ENCODE results near the gene HS3ST4.

- TF ChIP-seq BCL11A (IDR thresholded peaks at IDR 0.05; ENCODE audit: low read depth in 2 of 2, low read length in 2 of 2) (no peak), SP1 (IDR thresholded peaks at IDR 0.05; ENCODE audit: low read depth, low read length) (no peak), TBP (IDR thresholded peaks at IDR 0.05; ENCODE audit: low read depth, low read length) (no peak), CTCF (IDR thresholded peaks at IDR 0.05; ENCODE audit: control extremely low read depth in 1 of 3, insufficient read depth in 1 of 3, low read depth in 1 of 3, low read length in 3 of 3) (no peak), POLR2A (IDR thresholded peaks at IDR 0.05; ENCODE audit: control extremely low read depth in 1 of 2, low read depth in 2 of 2, low read length in 2 of 2) (no peak), GABPA (IDR thresholded peaks at IDR 0.05; ENCODE audit: borderline replicate concordance, insufficient read depth, low read length) (no peak), RAD21 (IDR thresholded peaks at IDR 0.05 in 1 of 2, conservative IDR thresholded peaks at IDR 0.05 in 1 of 2; ENCODE audit: low read depth in 2 of 2, low read length in 2 of 2) (no peak), KDM1A (IDR thresholded peaks at IDR 0.05; ENCODE audit: borderline replicate concordance, low read length) (no peak), BACH1 (IDR thresholded peaks at IDR 0.05; ENCODE audit: low read length) (no peak)
Measured at GRCh38 chr16:25952983-25953382, 261.2 kb downstream of the HS3ST4 start.
